H1 (cell line): ENCODE data around the gene TACR2. TPM values are rescaled to one million over a fixed set of nuclear protein-coding genes. Genes with fewer than 3 reads are reported as not detected.

Experiments
- KDM1A ChIP-seq: fragments of 200-600, 300-600 bp; sonication (generic); IDR thresholded peaks from 2 replicates; pipeline ENCODE4 v1.7.1; 2016; ENCODE audit warnings: mild to moderate bottlenecking, low read length, borderline replicate concordance
- SIX5 ChIP-seq: IDR thresholded peaks from 2 replicates; pipeline ENCODE4 v1.6.1; 2011; ENCODE audit warnings: mild to moderate bottlenecking, low read depth, low read length
- polyA plus RNA-seq, 7 experiments: library from polyadenylated mRNA; depleted of rRNA in 3 of 7; stranded (reverse) in 5 of 7; unstranded in 2 of 7; fragments of >200 nt in 5 of 7; fragments of 200-250 nt in 2 of 7; gene quantifications; 1 replicate in 5 of 7; 2 replicates in 1 of 7; 4 replicates in 1 of 7; pipeline versions ENCODE4 v1.2.1 to v1.2.3, GENCODE V29; 2011 to 2013; ENCODE audit warnings: missing spikeins in 2 of 7, mixed read lengths in 2 of 7
- total RNA-seq: library from RNA; stranded (reverse); fragmentation: NEBNext Ultra II Directional; extraction: Animal tissue kit (Norgen Biotek cat#: 25700); gene quantifications from 2 replicates; pipeline ENCODE4 v1.2.1, GENCODE V29; 2021

Gene TACR2
- total and polyA plus RNA-seq, 2 of the 8 experiments (the other 6 are each of a cell fraction or from before 2014, with no cell fraction given), result 0.06 TPM; not detected in 1

- TF ChIP-seq KDM1A (no peak), SIX5 (no peak)
Observed at GRCh38 chr10:69397972-69398371, 18.7 kb downstream of the TACR2 start (continued).
